Neural crest cell (in vitro differentiated cells): Measurements from ENCODE around the gene DMBX1. TPM values are rescaled to one million over a fixed set of nuclear protein-coding genes. Genes with fewer than 3 reads are reported as not detected.

Experiments
- DNase-seq: peaks from one replicate; pipeline ENCODE4 v3.0.0; 2021; ENCODE audit warnings: low read depth, mixed read lengths, low spot score
- H3K27ac Mint-ChIP-seq: one replicate; pipeline ENCODE4 v1.8.0; 2021; ENCODE audit warnings: mild to moderate bottlenecking, mixed read lengths; ENCODE audit not compliant: unreplicated experiment
- H3K27me3 Mint-ChIP-seq: 2 replicates; pipeline ENCODE4 v1.8.0; 2021; ENCODE audit warnings: low read depth, mild to moderate bottlenecking, mixed read lengths
- H3K36me3 Mint-ChIP-seq: 2 replicates; pipeline ENCODE4 v1.8.0; 2021; ENCODE audit warnings: low read depth, mild to moderate bottlenecking, mixed read lengths
- H3K4me1 Mint-ChIP-seq: 2 replicates; pipeline ENCODE4 v1.8.0; 2021; ENCODE audit warnings: mixed read lengths
- H3K4me3 Mint-ChIP-seq: one replicate; pipeline ENCODE4 v1.8.0; 2021; ENCODE audit warnings: mild to moderate bottlenecking, mixed read lengths
- H3K9me3 Mint-ChIP-seq: 2 replicates; pipeline ENCODE4 v1.8.0; 2021; ENCODE audit warnings: mixed read lengths
- total RNA-seq: library from RNA; stranded (reverse); gene quantifications from 2 replicates; pipeline ENCODE4 v1.2.1, GENCODE V29; 2021
- TF ChIP-seq, protein P1 (sequence below): fragments of 200-600 bp; sonication (generic); conservative IDR thresholded peaks from 2 replicates; pipeline ENCODE4 v1.5.0; 2021; ENCODE audit warnings: antibody characterized with exemption, mild to moderate bottlenecking

The DMBX1 gene
- total RNA-seq, 1 donor from 2014 or later = not detected

DNA sequence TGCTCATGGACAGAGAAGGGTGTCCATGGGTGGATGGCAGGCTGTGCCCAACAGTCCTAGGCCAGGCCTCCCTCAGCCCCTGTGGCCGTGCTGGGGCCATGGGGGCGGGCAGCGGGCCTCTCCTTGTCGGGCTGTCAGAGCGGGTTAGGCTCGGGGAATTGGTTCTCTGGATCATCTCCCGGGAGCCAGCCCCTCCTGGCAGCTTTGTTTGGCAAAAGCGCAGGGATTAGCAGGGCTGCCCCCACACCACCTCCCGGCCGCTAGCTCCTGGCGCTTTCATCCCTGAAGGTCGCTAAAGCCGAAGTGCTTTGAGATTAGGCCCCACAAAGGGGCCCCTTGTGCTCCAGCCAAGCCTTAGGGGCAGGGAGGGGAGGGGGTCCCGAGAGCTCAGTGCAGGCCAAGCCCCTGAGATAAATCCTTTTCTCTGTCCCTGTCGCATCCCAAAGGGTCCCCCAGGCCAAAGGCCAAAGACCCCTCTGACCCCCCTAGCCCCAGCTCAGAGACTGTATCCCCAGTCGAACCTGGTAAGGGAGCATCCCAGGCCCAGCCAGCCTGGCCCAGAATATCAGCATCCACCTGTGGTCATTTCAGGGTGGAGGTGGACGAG is 9.8 kb upstream of the DMBX1 start:
- Mint-ChIP-seq H3K27ac (no peak overlapping the region), H3K27me3 (peaks cover 70% of the 10 kb centered on the region), H3K4me3 (no peak overlapping the region), H3K36me3 (no peaks in the 10 kb centered on the region), H3K9me3 (no peaks in the 10 kb centered on the region), H3K4me1 (peaks cover 12% of the 10 kb centered on the region)
- TF ChIP-seq, protein P1, sequence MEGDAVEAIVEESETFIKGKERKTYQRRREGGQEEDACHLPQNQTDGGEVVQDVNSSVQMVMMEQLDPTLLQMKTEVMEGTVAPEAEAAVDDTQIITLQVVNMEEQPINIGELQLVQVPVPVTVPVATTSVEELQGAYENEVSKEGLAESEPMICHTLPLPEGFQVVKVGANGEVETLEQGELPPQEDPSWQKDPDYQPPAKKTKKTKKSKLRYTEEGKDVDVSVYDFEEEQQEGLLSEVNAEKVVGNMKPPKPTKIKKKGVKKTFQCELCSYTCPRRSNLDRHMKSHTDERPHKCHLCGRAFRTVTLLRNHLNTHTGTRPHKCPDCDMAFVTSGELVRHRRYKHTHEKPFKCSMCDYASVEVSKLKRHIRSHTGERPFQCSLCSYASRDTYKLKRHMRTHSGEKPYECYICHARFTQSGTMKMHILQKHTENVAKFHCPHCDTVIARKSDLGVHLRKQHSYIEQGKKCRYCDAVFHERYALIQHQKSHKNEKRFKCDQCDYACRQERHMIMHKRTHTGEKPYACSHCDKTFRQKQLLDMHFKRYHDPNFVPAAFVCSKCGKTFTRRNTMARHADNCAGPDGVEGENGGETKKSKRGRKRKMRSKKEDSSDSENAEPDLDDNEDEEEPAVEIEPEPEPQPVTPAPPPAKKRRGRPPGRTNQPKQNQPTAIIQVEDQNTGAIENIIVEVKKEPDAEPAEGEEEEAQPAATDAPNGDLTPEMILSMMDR = no peak
- DNase-seq = no peak

GRCh38 chr1:46480959-46481646 is 8.5 kb upstream of the DMBX1 start:
- Mint-ChIP-seq H3K4me1 (peaks cover 12% of the 10 kb centered on the region), H3K36me3 (no peaks in the 10 kb centered on the region), H3K27me3 (peaks cover 72% of the 10 kb centered on the region), H3K4me3 (no peak overlapping the region), H3K9me3 (no peaks in the 10 kb centered on the region), H3K27ac (no peak overlapping the region)
- TF ChIP-seq, protein P1 = no peak
- DNase-seq = no peak

- H3K4me3 Mint-ChIP-seq = no peak overlapping the region
- peaks cover 81% of the 10 kb centered on the region for H3K27me3 Mint-ChIP-seq
- DNase-seq = no peak
- H3K4me1 Mint-ChIP-seq = peaks cover 16% of the 10 kb centered on the region
- H3K36me3 Mint-ChIP-seq = peaks cover 2% of the 10 kb centered on the region
- TF ChIP-seq, protein P1 = no peak
- no peaks in the 10 kb centered on the region for H3K9me3 Mint-ChIP-seq
- H3K27ac Mint-ChIP-seq = no peak overlapping the region
Measured at GRCh38 chr1:46481961-46482360, 7.7 kb upstream of the DMBX1 start.

GRCh38 chr1:46483589-46483988 is 6.0 kb upstream of the DMBX1 start:
- Mint-ChIP-seq H3K9me3 (no peaks in the 10 kb centered on the region), H3K4me1 (peaks cover 16% of the 10 kb centered on the region), H3K4me3 (no peak overlapping the region), H3K36me3 (peaks cover 2% of the 10 kb centered on the region), H3K27ac (no peak overlapping the region), H3K27me3 (peaks cover 92% of the 10 kb centered on the region)
- no peak for DNase-seq
- TF ChIP-seq, protein P1 = no peak

- Mint-ChIP-seq H3K36me3 (peaks cover 2% of the 10 kb centered on the region), H3K27ac (no peak overlapping the region), H3K4me3 (no peak overlapping the region), H3K4me1 (peaks cover 18% of the 10 kb centered on the region), H3K27me3 (peaks cover 96% of the 10 kb centered on the region), H3K9me3 (no peaks in the 10 kb centered on the region)
- TF ChIP-seq, protein P1 = no peak
- DNase-seq = no peak
Measured at GRCh38 chr1:46484783-46485490, 4.7 kb upstream of the DMBX1 start.
